ENCODE data around the gene ZNF134.

Gene ZNF134

DNA sequence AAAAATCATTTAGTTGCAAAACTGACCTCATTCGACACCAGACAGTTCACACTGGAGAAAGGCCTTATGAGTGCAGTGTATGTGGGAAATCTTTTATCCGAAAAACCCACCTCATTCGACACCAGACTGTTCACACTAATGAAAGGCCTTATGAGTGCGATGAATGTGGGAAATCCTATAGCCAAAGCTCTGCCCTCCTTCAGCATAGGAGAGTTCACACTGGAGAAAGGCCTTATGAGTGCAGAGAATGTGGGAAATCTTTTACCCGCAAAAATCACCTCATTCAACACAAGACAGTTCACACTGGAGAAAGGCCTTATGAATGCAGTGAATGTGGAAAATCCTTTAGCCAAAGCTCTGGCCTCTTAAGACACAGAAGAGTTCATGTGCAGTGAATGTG lies 7.1 kb upstream of the ZNF134 start:
- ChIA-PET POLR2A (no interaction called here), CTCF (no interaction called here)
- no peak for DNase-seq (ENCODE audit: extremely low spot score)
- TF ChIP-seq, protein P1, sequence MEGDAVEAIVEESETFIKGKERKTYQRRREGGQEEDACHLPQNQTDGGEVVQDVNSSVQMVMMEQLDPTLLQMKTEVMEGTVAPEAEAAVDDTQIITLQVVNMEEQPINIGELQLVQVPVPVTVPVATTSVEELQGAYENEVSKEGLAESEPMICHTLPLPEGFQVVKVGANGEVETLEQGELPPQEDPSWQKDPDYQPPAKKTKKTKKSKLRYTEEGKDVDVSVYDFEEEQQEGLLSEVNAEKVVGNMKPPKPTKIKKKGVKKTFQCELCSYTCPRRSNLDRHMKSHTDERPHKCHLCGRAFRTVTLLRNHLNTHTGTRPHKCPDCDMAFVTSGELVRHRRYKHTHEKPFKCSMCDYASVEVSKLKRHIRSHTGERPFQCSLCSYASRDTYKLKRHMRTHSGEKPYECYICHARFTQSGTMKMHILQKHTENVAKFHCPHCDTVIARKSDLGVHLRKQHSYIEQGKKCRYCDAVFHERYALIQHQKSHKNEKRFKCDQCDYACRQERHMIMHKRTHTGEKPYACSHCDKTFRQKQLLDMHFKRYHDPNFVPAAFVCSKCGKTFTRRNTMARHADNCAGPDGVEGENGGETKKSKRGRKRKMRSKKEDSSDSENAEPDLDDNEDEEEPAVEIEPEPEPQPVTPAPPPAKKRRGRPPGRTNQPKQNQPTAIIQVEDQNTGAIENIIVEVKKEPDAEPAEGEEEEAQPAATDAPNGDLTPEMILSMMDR (IDR thresholded peaks at IDR 0.05; ENCODE audit: control extremely low read depth, extremely low read depth, low read depth, missing control alignments) = no peak

DNA sequence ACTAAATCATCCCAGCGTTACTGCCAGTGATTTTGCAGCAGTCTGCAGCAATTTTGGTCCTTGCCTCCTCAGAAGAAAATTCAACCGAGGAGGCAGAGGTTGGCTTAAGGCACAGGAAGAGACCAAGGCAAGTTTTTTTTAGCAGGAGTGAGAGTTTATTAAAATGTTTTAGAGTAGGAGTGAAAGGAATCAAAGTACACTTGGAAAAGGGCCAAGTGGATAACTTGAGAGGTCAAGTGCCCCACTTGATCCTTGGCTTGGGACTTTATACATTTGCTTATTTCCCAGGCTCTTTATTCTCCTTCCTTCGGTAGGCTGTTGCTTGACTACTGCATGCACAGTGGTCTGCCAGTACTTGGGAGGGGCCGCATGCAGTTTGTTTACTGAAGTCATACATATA lies 2.9 kb upstream of the ZNF134 start:
- ChIA-PET POLR2A (no interaction called here), CTCF (interaction anchor here (1.4 kb wide), 1 partner anchor 10 kb away, joined by 4 read pairs; no protein-coding TSS in a partner anchor)
- no peak for DNase-seq (ENCODE audit: extremely low spot score)
- TF ChIP-seq, protein P1 (IDR thresholded peaks at IDR 0.05; ENCODE audit: control extremely low read depth, extremely low read depth, low read depth, missing control alignments) = no peak

DNA sequence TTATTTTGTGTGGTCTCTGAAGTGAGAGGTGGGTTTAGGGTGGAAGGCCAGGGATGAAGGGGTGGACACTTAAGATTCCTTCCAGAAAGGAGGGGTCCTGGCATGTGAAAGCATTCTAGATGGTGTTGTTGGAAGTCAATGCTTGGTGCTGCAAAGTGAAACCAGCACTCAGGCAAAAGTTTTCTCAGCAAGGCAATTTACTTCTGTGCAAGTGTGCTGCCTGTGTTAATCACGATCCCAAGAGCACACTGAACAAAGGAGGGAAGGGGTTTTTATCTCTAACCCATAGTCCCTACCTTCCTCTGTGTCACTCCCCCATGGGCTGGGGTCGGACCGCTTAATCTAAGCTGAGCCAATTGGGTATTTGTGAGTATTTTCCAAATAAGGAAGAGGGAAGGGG lies 1.3 kb downstream of the ZNF134 start:
- ChIA-PET POLR2A (no interaction called here), CTCF (no interaction called here)
- no peak for DNase-seq (ENCODE audit: extremely low spot score)
- TF ChIP-seq, protein P1 (IDR thresholded peaks at IDR 0.05; ENCODE audit: control extremely low read depth, extremely low read depth, low read depth, missing control alignments) = no peak

DNA sequence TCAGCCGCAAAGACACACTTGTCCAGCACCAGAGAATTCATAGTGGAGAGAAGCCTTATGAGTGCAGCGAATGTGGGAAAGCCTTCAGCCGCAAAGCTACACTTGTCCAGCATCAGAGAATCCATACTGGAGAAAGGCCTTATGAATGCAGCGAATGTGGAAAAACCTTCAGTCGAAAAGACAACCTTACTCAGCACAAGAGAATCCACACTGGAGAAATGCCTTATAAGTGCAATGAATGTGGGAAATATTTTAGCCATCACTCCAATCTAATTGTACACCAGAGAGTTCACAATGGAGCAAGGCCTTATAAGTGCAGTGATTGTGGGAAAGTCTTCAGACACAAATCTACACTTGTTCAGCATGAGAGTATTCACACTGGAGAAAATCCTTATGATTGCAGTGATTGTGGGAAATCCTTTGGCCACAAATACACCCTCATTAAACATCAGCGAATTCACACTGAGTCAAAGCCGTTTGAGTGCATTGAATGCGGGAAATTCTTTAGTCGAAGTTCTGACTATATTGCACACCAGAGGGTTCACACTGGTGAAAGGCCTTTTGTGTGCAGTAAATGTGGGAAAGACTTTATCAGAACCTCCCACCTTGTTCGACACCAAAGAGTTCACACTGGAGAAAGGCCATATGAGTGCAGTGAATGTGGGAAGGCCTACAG lies 6.8 kb downstream of the ZNF134 start:
- TF ChIP-seq, protein P1 (IDR thresholded peaks at IDR 0.05; ENCODE audit: control extremely low read depth, extremely low read depth, low read depth, missing control alignments) = no peak
- POLR2A ChIA-PET = no interaction called here
- CTCF ChIA-PET = no interaction called here
- DNase-seq (ENCODE audit: extremely low spot score) = no peak

DNA sequence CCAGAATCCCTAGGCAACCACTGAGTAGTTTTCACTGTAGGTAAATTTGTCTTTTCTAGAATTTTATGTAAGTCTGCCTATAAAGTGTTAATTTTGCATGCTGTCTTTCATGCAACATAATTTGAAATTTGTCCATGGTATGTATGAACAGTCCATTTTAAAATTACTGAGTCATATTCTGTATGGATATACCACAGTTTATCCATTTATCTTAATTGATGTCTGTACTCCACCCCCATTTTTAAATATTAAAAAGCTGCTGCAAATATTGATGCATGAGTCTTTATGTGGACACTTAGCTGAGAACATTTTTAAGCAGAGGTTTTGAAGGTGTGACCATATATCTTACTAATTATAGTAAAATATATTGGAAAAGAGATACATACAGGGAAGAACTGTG lies 9.0 kb downstream of the ZNF134 start:
- TF ChIP-seq, protein P1 (IDR thresholded peaks at IDR 0.05; ENCODE audit: control extremely low read depth, extremely low read depth, low read depth, missing control alignments) = no peak
- ChIA-PET POLR2A (no interaction called here), CTCF (interaction anchor here (1.0 kb wide), 1 partner anchor 11 kb away, joined by 3 read pairs; no protein-coding TSS in a partner anchor)
- DNase-seq (ENCODE audit: extremely low spot score) = no peak

DNA sequence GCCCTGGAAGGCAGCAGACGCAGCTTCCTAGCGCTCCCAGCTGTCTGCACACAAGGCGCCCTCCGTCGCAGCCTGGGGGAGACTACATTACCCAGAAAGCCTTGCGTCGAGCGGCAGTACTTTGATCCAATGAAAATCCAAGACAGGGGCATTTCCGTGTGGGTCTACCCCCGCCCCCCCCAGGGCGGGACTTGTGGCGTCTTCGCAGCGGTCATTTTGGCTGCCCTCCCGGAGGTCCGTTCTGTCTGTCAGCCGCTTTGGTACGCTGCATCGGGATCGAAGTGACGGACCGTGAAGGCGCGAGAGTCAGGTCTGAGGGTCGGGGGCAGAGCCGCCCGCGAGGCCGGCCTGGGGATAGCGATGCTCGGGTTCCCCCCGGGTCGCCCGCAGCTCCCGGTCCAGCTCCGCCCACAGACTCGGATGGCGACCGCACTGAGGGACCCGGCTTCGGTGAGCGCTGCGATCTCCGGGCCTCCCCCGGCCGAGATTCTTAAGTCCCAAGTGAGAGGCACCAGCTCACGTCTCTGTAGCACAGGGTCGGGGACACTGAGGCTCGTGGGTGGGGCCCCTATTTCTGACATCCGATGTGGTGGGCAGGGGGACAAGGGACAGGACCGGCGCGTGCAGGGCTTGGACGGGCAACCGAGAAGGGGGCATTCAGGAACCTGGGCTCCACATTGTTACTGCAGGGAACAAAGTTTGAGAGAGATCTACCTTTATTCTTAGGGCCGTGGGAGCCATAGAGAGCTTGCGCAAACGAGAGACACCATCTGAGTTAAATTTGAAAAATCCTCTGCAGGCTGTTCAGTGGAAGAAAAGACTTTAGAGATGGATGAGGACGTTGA lies 19.2 kb downstream of the ZNF134 start, which contains the start of gene ZNF211:
Gene ZNF211 (plus strand): TSS at position 182 of the 845 bp plus-strand sequence. CDS start 179 bp downstream, at position 361.
- TF ChIP-seq, protein P1 (IDR thresholded peaks at IDR 0.05; ENCODE audit: control extremely low read depth, extremely low read depth, low read depth, missing control alignments) = peak; percentile 11
- POLR2A ChIA-PET = no interaction called here
- DNase-seq (ENCODE audit: extremely low spot score) = peak; percentile 96
- CTCF ChIA-PET = interaction anchor here (1.0 to 1.2 kb wide), 4 partner anchors 19 to 226 kb away, joined by 3 to 7 read pairs (median 4); partner anchors contain the start of genes ZNF134 and ZNF551
